MCF 10A (cell line): ENCODE data around the gene PCED1B. TPM values are rescaled to one million over a fixed set of nuclear protein-coding genes. Genes with fewer than 3 reads are reported as not detected.

Source experiments
- BruUV-seq: library from RNA; stranded (reverse); fragments of 400-500 nt; replicated peaks from 2 replicates; lab custom pipeline; 2021; lab: Mats Ljungman, UMichigan
- CTCF ChIA-PET: fragments of 300-600 bp; sonication (Branson Sonifier 250); formaldehyde crosslinking; extraction: SDS; loops from one replicate; lab custom pipeline; 2021; ENCODE audit warnings: antibody characterized with exemption, inconsistent platforms; lab: Yijun Ruan, JAX
- POLR2A ChIA-PET: fragments of 300-600, 350-650 bp; sonication (Branson Sonifier 250); formaldehyde crosslinking; extraction: SDS; loops from one replicate; lab custom pipeline; 2020; ENCODE audit warnings: antibody characterized with exemption, inconsistent platforms; lab: Yijun Ruan, JAX
- DNase-seq: peaks from one replicate; pipeline ENCODE4 v3.0.0-alpha.2; 2018; ENCODE audit not compliant: unreplicated experiment
- H3K27ac Mint-ChIP-seq: one replicate; pipeline ENCODE4 v1.8.0; 2022; ENCODE audit warnings: mild to moderate bottlenecking, low read depth, mixed read lengths; ENCODE audit not compliant: unreplicated experiment
- H3K27me3 Mint-ChIP-seq: one replicate; pipeline ENCODE4 v1.8.0; 2022; ENCODE audit warnings: mixed read lengths; ENCODE audit not compliant: insufficient read depth, unreplicated experiment
- H3K36me3 Mint-ChIP-seq: one replicate; pipeline ENCODE4 v1.8.0; 2022; ENCODE audit warnings: mild to moderate bottlenecking, moderate library complexity, mixed read lengths; ENCODE audit not compliant: insufficient read depth, unreplicated experiment
- H3K4me1 Mint-ChIP-seq: one replicate; pipeline ENCODE4 v1.8.0; 2022; ENCODE audit warnings: mixed read lengths; ENCODE audit not compliant: insufficient read depth, unreplicated experiment
- H3K4me3 Mint-ChIP-seq: one replicate; pipeline ENCODE4 v1.8.0; 2022; ENCODE audit warnings: mild to moderate bottlenecking, moderate library complexity, mixed read lengths; ENCODE audit not compliant: unreplicated experiment
- H3K9me3 Mint-ChIP-seq: one replicate; pipeline ENCODE4 v1.8.0; 2022; ENCODE audit warnings: mixed read lengths; ENCODE audit not compliant: unreplicated experiment
- intact Hi-C: fragments of 100-400 bp; cut with micrococcal nuclease; formaldehyde crosslinking; loops from 2 replicates; pipeline ENCODE4 v1.14.1; 2022
- total RNA-seq: library from RNA; stranded (reverse); gene quantifications from 2 replicates; pipeline ENCODE4 v1.2.3, GENCODE V29; 2022
- TF ChIP-seq, protein P1 (sequence below): fragments of 200-600 bp; IDR thresholded peaks from one replicate; pipeline ENCODE4 v1.8.0; 2022; ENCODE audit warnings: antibody characterized with exemption, mild to moderate bottlenecking; ENCODE audit not compliant: unreplicated experiment

PCED1B gene
- total RNA-seq, 1 experiment from 2014 or later: 9.6 TPM

DNA sequence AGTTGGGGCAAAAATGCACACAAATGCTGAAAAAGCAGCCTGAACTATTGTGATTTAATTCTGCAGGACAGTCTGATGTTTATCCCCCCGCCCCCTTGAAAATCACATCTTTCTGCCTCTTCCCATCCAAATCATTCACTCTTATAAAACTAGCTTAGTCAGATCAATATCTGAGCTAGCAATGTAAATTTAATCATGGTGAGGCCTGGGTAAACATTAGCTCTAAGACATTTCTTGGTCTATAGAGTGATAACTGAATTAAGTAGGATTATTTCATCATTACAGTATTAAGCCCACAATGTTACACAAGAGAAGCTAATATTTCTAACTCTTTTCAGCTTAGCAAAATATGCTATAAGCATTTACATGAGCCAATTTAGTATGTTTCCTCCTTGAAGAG lies 9.1 kb upstream of the PCED1B start:
- Mint-ChIP-seq H3K27ac (no peak overlapping the region), H3K27me3 (no peaks in the 10 kb centered on the region), H3K9me3 (no peaks in the 10 kb centered on the region), H3K4me1 (peaks cover 11% of the 10 kb centered on the region), H3K4me3 (no peak overlapping the region), H3K36me3 (no peaks in the 10 kb centered on the region)
- ChIA-PET CTCF (interaction anchor here (0.5 to 7.1 kb wide), 21 partner anchors 9 to 1048 kb away, joined by 3 to 51 read pairs (median 4); partner anchors contain the start of genes AMIGO2 and PCED1B), POLR2A (interaction anchor here (1.5 to 1.8 kb wide), 2 partner anchors 36 to 310 kb away, joined by 4 to 8 read pairs; no protein-coding TSS in a partner anchor)
- TF ChIP-seq, protein P1, sequence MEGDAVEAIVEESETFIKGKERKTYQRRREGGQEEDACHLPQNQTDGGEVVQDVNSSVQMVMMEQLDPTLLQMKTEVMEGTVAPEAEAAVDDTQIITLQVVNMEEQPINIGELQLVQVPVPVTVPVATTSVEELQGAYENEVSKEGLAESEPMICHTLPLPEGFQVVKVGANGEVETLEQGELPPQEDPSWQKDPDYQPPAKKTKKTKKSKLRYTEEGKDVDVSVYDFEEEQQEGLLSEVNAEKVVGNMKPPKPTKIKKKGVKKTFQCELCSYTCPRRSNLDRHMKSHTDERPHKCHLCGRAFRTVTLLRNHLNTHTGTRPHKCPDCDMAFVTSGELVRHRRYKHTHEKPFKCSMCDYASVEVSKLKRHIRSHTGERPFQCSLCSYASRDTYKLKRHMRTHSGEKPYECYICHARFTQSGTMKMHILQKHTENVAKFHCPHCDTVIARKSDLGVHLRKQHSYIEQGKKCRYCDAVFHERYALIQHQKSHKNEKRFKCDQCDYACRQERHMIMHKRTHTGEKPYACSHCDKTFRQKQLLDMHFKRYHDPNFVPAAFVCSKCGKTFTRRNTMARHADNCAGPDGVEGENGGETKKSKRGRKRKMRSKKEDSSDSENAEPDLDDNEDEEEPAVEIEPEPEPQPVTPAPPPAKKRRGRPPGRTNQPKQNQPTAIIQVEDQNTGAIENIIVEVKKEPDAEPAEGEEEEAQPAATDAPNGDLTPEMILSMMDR: no peak
- no TSS peak for BruUV-seq
- intact Hi-C loops: no loop called here
- DNase-seq: no peak

DNA sequence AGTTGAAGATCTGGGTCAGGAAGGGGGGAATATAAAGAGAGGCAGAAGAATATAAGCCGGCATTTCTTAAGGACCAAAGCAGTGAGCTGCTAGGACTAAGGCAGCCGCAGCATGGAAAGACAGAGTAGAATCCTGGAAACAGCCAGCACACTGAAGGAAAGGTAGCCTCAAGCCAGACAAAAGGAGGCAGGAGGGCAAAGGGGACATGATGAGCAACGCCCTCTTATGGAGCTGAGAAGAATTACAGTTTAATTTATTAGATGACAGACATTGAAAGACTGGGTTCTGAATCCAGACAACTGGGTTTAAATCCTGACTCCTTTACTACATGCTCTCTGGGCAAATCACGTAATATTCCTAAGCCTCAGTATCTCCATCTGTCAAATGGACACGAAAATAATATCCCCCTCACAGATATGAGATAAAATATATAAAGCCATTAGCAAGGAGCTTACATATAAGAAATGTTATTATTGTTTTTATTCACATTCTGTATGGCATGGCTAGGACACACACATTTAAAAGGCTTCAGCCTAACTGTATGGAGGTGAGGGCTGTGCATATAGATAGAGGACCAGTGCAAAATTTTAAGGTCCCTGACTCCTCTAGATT lies 8.1 kb upstream of the PCED1B start:
- peak; percentile 44 for DNase-seq
- TF ChIP-seq, protein P1: peak; percentile 29
- Mint-ChIP-seq H3K27ac (no peak overlapping the region), H3K36me3 (no peaks in the 10 kb centered on the region), H3K27me3 (no peaks in the 10 kb centered on the region), H3K4me1 (peaks cover 18% of the 10 kb centered on the region), H3K4me3 (no peak overlapping the region), H3K9me3 (no peaks in the 10 kb centered on the region)
- ChIA-PET CTCF (interaction anchor here (0.6 to 7.1 kb wide), 16 partner anchors 9 to 1856 kb away, joined by 3 to 51 read pairs (median 6); partner anchors contain the start of gene AMIGO2), POLR2A (interaction anchor here (0.7 to 1.8 kb wide), 4 partner anchors 11 to 751 kb away, joined by 3 to 8 read pairs (median 4); no protein-coding TSS in a partner anchor)
- intact Hi-C loops: no loop called here
- BruUV-seq: no TSS peak

DNA sequence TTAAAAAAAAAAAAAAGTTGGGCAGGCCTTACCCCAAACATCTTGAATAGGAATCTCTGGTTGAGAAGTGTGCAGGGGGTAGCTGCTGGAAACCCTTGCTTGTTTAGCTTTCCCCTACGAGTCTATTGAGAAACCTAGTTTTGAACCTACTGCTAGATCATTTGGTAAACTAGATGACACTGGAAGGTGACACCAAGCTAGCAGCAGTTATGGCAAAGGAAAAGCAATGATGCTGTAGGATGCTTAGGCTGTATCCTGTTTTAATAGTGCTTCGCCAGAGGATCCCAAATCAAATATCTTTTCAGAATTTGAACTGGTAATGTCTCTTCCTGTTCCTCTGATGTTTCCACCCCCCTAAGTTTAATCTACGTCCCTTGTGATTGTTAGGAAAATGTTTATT lies 5.5 kb upstream of the PCED1B start:
- ChIA-PET POLR2A (no interaction called here), CTCF (interaction anchor here (0.8 to 7.1 kb wide), 4 partner anchors 41 to 324 kb away, joined by 3 to 51 read pairs (median 6); no protein-coding TSS in a partner anchor)
- no TSS peak for BruUV-seq
- no peak for DNase-seq
- Mint-ChIP-seq H3K9me3 (no peaks in the 10 kb centered on the region), H3K4me1 (peaks cover 21% of the 10 kb centered on the region), H3K27me3 (no peaks in the 10 kb centered on the region), H3K36me3 (no peaks in the 10 kb centered on the region), H3K27ac (no peak overlapping the region), H3K4me3 (no peak overlapping the region)
- intact Hi-C loops: no loop called here
- TF ChIP-seq, protein P1: no peak

DNA sequence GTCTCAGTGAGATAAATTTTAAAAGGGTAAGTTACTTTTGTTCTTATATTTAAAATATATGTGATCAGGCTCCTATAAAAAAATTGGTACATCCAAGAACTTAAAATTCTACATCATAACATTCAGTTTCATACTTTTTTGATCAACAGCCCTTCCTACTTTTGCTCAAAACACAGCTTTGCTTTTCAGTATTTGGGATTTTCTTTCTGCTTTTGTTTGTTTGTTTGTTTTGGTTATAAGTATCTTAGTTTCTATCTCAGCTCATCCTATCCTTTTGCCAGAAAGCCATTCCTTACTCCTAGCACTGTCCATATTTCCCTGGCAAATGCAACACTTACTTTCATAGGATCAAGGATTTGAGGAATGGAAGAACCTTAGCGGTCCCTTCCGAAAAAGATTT lies 4.7 kb upstream of the PCED1B start:
- intact Hi-C loops: no loop called here

More for the DNA sequence above, 4.7 kb upstream of the PCED1B start:
- H3K27me3 Mint-ChIP-seq: no peaks in the 10 kb centered on the region
- no peak overlapping the region for H3K4me3 Mint-ChIP-seq
- H3K36me3 Mint-ChIP-seq: no peaks in the 10 kb centered on the region
- no peak for DNase-seq
- H3K9me3 Mint-ChIP-seq: no peaks in the 10 kb centered on the region
- ChIA-PET POLR2A (no interaction called here), CTCF (interaction anchor here (0.6 to 7.1 kb wide), 4 partner anchors 42 to 323 kb away, joined by 3 to 51 read pairs (median 6); no protein-coding TSS in a partner anchor)
- BruUV-seq: no TSS peak
- H3K4me1 Mint-ChIP-seq: peaks cover 26% of the 10 kb centered on the region
- TF ChIP-seq, protein P1: no peak
- H3K27ac Mint-ChIP-seq: no peak overlapping the region
